ENCODE data around the gene BSDC1.

DNA sequence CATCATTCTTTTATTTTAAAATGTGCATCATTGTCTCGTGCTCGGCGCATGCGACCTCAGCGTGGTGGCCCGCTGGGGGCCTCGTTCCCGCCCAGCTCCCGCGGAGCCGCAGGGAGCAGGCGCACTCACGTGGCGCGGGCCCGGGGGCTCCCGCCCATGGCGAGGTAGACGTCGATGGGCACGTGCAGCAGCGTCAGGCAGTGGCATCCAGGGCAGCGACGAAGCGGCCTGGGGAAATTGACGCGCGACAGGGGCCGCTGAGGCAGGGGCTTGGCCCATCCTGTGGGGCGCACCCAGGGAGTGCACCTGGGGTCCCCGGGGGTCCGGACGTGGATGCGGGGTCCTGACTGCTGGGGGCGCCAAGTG is 33.0 kb downstream of the BSDC1 start:
- no peak for TF ChIP-seq JUND (IDR thresholded peaks at IDR 0.05)
- TF ChIP-seq, protein P1, sequence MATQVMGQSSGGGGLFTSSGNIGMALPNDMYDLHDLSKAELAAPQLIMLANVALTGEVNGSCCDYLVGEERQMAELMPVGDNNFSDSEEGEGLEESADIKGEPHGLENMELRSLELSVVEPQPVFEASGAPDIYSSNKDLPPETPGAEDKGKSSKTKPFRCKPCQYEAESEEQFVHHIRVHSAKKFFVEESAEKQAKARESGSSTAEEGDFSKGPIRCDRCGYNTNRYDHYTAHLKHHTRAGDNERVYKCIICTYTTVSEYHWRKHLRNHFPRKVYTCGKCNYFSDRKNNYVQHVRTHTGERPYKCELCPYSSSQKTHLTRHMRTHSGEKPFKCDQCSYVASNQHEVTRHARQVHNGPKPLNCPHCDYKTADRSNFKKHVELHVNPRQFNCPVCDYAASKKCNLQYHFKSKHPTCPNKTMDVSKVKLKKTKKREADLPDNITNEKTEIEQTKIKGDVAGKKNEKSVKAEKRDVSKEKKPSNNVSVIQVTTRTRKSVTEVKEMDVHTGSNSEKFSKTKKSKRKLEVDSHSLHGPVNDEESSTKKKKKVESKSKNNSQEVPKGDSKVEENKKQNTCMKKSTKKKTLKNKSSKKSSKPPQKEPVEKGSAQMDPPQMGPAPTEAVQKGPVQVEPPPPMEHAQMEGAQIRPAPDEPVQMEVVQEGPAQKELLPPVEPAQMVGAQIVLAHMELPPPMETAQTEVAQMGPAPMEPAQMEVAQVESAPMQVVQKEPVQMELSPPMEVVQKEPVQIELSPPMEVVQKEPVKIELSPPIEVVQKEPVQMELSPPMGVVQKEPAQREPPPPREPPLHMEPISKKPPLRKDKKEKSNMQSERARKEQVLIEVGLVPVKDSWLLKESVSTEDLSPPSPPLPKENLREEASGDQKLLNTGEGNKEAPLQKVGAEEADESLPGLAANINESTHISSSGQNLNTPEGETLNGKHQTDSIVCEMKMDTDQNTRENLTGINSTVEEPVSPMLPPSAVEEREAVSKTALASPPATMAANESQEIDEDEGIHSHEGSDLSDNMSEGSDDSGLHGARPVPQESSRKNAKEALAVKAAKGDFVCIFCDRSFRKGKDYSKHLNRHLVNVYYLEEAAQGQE (IDR thresholded peaks at IDR 0.05; ENCODE audit: low read depth, low read length): no peak
- TF ChIP-seq, protein P2, sequence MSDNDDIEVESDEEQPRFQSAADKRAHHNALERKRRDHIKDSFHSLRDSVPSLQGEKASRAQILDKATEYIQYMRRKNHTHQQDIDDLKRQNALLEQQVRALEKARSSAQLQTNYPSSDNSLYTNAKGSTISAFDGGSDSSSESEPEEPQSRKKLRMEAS (IDR thresholded peaks at IDR 0.05; ENCODE audit: low read depth): no peak
- TF ChIP-seq, protein P3, sequence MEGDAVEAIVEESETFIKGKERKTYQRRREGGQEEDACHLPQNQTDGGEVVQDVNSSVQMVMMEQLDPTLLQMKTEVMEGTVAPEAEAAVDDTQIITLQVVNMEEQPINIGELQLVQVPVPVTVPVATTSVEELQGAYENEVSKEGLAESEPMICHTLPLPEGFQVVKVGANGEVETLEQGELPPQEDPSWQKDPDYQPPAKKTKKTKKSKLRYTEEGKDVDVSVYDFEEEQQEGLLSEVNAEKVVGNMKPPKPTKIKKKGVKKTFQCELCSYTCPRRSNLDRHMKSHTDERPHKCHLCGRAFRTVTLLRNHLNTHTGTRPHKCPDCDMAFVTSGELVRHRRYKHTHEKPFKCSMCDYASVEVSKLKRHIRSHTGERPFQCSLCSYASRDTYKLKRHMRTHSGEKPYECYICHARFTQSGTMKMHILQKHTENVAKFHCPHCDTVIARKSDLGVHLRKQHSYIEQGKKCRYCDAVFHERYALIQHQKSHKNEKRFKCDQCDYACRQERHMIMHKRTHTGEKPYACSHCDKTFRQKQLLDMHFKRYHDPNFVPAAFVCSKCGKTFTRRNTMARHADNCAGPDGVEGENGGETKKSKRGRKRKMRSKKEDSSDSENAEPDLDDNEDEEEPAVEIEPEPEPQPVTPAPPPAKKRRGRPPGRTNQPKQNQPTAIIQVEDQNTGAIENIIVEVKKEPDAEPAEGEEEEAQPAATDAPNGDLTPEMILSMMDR (IDR thresholded peaks at IDR 0.05): no peak
- no peak for TF ChIP-seq NRF1 (IDR thresholded peaks at IDR 0.05; ENCODE audit: low read depth, low read length)
- no peak for TF ChIP-seq SIN3A (IDR thresholded peaks at IDR 0.05; ENCODE audit: borderline replicate concordance, low read depth, low read length)
- no peak for TF ChIP-seq POLR2AphosphoS5 (IDR thresholded peaks at IDR 0.05; ENCODE audit: low read depth, low read length)
- no peak for TF ChIP-seq TCF12 (IDR thresholded peaks at IDR 0.05)
- TF ChIP-seq, protein P4, sequence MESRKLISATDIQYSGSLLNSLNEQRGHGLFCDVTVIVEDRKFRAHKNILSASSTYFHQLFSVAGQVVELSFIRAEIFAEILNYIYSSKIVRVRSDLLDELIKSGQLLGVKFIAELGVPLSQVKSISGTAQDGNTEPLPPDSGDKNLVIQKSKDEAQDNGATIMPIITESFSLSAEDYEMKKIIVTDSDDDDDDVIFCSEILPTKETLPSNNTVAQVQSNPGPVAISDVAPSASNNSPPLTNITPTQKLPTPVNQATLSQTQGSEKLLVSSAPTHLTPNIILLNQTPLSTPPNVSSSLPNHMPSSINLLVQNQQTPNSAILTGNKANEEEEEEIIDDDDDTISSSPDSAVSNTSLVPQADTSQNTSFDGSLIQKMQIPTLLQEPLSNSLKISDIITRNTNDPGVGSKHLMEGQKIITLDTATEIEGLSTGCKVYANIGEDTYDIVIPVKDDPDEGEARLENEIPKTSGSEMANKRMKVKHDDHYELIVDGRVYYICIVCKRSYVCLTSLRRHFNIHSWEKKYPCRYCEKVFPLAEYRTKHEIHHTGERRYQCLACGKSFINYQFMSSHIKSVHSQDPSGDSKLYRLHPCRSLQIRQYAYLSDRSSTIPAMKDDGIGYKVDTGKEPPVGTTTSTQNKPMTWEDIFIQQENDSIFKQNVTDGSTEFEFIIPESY (IDR thresholded peaks at IDR 0.05; ENCODE audit: borderline replicate concordance, low read depth): no peak
- no peak for TF ChIP-seq RXRA (IDR thresholded peaks at IDR 0.05; ENCODE audit: borderline replicate concordance, low read depth)

Data from SK-N-SH (cell line).